Dermis microvascular lymphatic vessel endothelial cell (primary cell): ENCODE measurements around the gene ZNF433. TPM values are rescaled to one million over a fixed set of nuclear protein-coding genes. Genes with fewer than 3 reads are reported as not detected.

Source experiments
- DNase-seq, 2 donors: peaks; one replicate each; pipeline versions ENCODE4 v3.0.0 to v3.0.0-alpha.2; 2010; ENCODE audit warnings: low read depth in 2 of 2
- total RNA-seq: library from RNA; depleted of rRNA; stranded (reverse); fragments of >200 nt; gene quantifications from 2 replicates; pipeline ENCODE4 v1.2.1, GENCODE V29; 2014

ZNF433 gene
- total RNA-seq, 1 donor from 2014 or later = 1.2 TPM

DNA sequence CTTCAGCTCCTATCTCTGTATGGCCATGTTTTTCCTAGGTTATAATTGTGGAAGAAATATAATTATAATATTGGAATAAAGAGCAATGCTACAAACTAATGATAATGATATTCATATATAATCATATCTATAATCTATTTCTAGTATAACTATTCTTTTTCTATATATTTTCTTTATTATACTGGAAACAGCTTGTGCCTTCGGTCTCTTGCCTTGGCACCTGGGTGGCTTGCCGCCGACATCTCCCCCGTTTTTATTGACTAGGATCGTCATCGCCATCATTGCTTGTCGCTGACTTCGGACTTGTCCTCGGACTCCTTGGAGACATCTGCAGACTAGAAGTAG, 46.4 kb downstream of the ZNF433 start:
- no peak for DNase-seq

DNA sequence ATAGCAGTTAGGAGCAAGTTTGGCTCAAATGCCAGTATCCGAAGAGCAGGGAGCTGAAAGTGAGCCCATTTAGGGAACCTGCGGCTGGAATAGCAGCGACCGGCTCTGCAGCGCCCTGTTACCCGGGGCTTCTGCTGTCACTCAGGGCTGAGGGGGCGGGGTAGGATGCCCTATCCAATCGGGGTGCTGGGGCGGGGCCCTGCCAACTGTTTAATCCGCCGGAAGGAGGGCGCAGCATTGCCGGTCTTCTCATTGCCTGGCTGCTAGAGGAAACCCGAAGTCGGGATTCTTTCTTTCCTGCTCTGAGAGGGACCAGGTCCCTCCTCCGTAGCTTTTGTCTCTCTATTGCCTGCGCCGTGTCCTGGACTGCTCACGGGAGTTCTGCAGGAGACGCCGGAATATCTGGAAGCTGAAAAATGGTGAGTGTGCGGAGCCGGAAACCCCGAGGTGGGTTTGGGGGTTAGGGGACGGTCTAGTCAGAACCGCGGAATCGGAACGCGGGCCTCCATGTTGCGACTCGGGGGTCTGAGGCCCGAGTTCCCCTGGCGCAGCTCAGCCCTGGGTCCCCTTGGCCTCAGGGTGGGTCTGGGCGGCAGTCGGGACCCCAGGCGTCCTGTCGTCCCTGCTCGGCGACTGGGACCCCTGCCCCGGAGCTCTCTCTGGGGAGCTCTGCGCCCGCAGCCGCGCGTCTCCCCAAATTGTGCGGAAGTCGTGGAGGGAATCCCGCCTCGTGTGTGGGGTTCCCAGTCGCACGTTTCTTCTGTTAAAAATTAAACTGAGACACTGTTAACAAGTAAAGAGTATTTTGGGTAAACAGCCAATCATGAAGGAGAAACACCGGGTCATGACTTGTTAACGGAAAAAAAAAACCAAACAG, 47.8 kb downstream of the ZNF433 start:
- peak; percentile 69 to 91 for DNase-seq

DNA sequence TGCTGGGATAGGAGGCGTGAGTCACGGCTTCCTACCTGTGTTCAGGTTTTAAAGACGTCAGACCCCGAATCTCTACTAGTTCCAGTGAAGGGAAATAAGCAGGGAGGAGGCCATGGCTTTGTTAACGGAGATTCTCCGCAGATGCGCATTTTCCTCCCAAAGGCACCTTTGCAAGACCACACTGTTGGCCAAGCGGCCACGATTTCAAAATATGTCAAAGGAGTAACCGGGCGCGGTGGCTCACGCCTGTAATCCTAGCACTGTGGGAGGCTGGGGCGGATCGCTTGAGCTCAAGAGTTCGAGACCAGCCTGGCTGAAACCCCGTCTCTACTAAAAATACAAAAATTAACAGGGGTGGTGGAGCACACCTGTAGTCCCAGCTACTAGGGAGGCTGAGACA, 48.7 kb downstream of the ZNF433 start:
- no peak for DNase-seq

DNA sequence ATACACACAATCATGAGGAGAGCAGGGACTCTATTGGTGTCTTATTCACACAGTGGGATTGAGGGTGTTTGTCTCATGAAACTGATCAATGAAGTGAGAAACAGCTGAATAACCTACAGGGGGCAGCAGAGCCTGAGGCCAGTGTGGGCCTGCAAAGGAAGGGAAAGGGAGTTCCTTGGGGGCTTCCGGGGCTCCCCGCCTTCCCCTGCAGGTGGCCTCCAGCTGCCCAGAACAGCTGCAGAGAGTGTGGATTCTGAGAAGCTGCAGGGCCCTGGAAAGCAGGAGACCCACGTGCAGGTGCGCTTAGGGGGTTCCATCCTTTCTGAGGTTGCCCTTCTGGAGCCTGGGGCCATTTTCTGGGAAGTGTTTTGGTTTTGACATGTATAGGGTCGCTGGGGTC, 50.5 kb downstream of the ZNF433 start:
- no peak for DNase-seq

DNA sequence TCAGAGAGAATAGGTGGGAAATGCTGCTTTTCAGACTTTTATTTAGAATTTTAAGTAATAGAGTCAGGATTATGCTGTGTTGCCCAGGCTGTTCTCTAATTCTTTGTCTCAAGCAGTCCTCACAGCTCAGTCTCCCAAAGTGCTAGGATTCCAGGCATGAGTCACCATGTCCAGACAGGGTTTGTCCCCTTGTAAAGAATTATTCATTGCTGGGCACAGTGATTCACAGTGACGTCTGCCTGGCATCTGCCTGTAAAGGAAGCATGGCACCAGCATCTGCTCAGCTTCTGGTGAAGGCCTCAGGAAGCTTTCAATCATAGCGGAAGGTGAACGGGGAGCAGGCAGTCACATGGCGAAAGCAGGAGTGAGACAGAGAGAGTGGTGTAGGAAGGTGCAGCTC, 53.0 kb downstream of the ZNF433 start:
- no peak for DNase-seq

DNA sequence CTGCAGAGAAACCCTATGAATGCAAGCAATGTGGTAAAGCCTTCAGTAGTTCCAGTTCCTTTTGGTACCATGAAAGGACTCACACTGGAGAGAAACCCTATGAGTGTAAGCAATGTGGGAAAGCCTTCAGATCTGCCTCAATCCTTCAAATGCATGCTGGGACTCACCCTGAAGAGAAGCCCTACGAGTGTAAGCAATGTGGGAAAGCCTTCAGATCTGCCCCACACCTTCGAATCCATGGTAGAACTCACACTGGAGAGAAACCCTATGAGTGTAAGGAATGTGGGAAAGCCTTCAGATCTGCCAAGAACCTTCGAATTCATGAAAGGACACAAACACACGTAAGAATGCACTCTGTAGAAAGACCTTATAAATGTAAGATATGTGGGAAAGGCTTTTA, 56.0 kb downstream of the ZNF433 start:
- no peak for DNase-seq

DNA sequence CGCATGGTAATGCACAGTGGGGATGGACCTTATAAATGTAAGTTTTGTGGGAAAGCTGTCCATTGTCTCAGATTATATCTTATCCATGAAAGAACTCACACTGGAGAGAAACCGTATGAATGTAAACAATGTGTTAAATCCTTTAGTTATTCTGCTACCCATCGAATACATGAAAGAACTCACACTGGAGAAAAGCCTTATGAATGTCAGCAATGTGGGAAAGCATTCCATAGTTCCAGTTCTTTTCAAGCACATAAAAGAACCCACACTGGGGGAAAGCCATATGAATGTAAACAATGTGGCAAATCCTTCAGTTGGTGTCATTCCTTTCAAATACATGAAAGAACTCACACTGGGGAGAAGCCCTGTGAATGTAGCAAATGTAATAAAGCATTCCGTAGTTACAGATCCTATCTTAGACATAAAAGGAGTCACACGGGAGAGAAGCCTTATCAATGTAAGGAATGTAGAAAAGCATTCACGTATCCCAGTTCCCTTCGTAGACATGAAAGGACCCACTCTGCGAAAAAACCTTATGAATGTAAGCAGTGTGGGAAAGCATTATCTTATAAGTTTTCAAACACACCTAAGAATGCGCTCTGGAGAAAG, 56.9 kb downstream of the ZNF433 start:
- no peak for DNase-seq

DNA sequence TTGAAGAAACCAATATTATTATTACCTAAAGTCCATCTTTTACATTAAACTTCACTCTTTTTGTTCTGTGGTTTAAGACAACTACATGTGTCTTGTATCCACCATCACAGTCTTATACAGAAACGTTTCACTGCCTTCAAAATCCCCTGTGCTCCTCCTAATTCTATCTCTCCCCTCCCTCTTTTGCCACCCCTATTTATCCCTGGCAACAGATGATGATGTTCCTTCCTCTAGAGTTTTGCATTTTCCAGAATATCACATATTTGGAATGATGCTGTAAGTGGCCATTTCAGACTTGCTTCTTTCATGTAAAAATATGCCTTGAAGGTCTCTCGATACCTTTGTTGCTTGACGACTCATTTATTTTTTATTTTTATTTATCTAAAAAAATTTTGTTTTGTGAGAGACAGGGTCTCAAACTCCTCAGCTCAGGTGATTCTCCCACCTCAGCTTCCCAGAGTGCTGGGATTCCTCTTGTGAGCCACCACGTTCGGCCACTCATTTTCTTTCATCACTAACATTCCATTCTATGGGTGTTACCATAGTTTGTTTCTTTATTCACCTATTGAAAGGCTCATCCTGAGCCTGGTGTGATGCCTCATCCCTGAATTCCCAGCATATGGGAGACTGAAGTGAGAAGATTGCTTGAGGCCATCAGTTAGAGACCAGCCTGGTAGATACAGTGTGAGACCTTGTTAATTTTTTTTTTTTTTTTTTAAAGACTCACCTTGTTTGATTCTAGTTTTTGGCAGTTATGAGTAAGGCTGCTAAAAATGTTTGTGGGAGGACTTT, 62.3 kb downstream of the ZNF433 start:
- no peak for DNase-seq

DNA sequence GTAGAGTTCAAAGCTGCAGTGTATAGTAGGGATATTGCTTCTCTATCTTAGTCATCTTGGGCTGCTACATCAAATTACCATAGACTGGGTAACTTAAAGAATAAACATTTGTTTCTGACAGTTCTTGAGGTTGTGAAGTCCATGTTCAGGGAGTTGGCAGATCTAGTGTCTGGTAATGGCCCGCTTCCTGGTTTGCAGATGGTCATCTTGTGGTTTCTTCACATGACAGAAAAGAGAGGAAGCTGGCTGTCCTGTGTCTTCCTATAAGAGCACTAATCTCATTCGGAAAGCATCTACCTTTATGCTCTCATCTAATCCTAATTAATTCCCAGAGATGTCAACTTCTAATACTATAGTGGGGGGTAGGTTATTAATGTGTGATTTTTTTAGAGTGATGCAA, 64.4 kb downstream of the ZNF433 start:
- DNase-seq = no peak

DNA sequence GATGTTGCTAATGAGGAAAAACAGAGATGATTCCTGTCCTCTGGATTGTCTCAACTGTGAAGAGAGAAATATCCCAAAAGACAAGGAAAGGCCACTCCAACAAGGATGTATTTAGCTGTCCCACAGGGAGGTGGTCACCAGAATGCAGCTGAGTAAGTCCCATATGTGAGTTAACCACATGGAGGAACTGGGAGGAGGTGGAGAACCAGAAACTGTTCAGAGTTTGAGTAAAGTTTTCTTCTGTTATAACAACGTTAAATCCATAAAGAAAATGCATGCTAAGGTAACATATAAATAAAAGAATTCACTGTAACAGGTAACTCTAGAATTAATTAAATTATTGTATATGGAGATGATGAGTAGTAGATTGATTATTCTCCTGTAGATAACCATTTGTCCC, 65.3 kb downstream of the ZNF433 start:
- no peak for DNase-seq

DNA sequence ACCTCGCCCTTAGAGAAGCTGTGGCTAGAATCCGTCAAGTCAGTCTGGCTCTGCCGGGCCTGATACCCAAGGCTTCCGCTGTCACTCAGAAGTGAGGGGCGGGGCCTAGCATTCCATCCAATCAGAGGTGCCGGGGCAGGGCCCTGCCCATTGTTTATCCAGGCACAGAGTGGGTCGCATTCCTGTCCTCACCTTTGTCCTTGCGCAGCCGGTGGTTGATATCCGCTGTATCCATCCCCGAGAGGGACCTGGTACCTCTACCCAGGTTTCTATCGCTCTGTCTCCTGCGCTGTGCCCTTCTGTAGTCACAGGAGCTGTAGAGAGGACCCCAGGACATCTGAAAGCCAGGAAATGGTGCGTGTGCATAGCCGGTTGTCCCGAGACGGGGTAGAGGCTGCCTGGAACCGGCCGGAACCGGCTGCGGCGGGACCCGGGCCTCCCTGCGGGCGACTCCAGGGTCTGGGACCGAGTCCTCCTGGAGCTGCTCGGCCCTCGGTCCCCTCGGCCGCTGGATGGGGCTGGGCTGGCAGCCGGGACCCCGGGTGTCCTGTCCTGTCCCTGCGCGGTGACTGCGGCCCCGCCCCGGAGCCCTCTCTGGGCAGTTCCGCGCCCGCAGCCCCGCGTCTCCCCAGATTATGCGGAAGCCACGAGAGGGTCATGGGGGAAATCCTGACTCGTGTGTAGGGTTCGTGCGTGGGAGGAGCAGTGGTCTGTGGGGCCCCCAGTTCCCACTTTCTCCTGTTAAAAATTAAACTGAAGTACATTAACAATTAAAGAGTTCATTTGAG, 70.4 kb downstream of the ZNF433 start, which contains the start of gene ZNF763:
ZNF763 (plus strand) TSS at position 183 of the 788 bp plus-strand sequence; CDS start at position 352, 169 bp downstream.
- DNase-seq = peak; percentile 55 to 74

Other genes starting within 250 kb of the ZNF433 start
- gene ZNF491, start 237.2 kb downstream of the ZNF433 start, total RNA-seq = 0.89 and 1.5 TPM in 2 replicates
- gene ZNF440, start 221.4 kb downstream of the ZNF433 start, total RNA-seq = 5.9 and 7.2 TPM in 2 replicates
- gene ZNF439, start 187.0 kb downstream of the ZNF433 start, total RNA-seq = 0.77 and 1.1 TPM in 2 replicates
- gene ZNF69, start 147.9 kb downstream of the ZNF433 start, total RNA-seq = 5.0 and 9.6 TPM in 2 replicates
- 4.0 and 5.9 TPM in 2 replicates for gene ZNF700, start 110.6 kb downstream of the ZNF433 start, total RNA-seq
- gene ZNF763, start 70.6 kb downstream of the ZNF433 start, total RNA-seq = 1.2 and 1.6 TPM in 2 replicates
- 0.13 and 0.26 TPM in 2 replicates for gene ZNF878, start 17.3 kb upstream of the ZNF433 start, total RNA-seq
- gene ZNF844, start 29.1 kb upstream of the ZNF433 start, total RNA-seq = 2.2 and 3.0 TPM in 2 replicates
- gene ZNF20, start 104.7 kb upstream of the ZNF433 start, total RNA-seq = 2.4 and 2.8 TPM in 2 replicates
- 8.3 and 9.2 TPM in 2 replicates for gene ZNF625, start 121.1 kb upstream of the ZNF433 start, total RNA-seq
- gene ZNF136, start 127.4 kb upstream of the ZNF433 start, total RNA-seq = 3.7 and 5.1 TPM in 2 replicates